Adrenal gland (tissue), 12 donors: ENCODE measurements around the gene REPS1. TPM values are rescaled to one million over a fixed set of nuclear protein-coding genes. Genes with fewer than 3 reads are reported as not detected.
A peak's percentile ranks its signal among the peaks of the same experiment; 100 is the strongest.

ENCODE experiments used
- DNase-seq, 7 donors: peaks; one replicate each; pipeline ENCODE4 v3.0.0-alpha.2; 2019 to 2020
- H3K27ac ChIP-seq, 5 donors: fragments of 200-600 bp; sonication (generic) in 4 of 5; 1 replicate in 3 of 5; 2 replicates in 2 of 5; pipeline versions ENCODE4 v1.5.1 to v1.8.0; 2016 to 2020; ENCODE audit warnings: mild to moderate bottlenecking in 1 of 5
- H3K27me3 ChIP-seq: fragments of 200-600 bp; 2 replicates; pipeline ENCODE4 v1.8.0; 2021
- H3K36me3 ChIP-seq, 2 donors: fragments of 200-600 bp; replicated peaks in 1 of 2; 1 replicate in 1 of 2; 2 replicates in 1 of 2; pipeline versions ENCODE4 v1.5.1 to v1.8.0; 2018 to 2022
- H3K4me1 ChIP-seq, 2 donors: fragments of 200-600 bp; replicated peaks in 1 of 2; 1 replicate in 1 of 2; 2 replicates in 1 of 2; pipeline versions ENCODE4 v1.5.1 to v1.8.0; 2018 to 2021
- H3K4me3 ChIP-seq, 4 donors: fragments of 200-600 bp; sonication (generic) in 3 of 4; one replicate each; pipeline ENCODE4 v1.5.1; 2016 to 2018
- H3K9me3 ChIP-seq, 3 donors: fragments of 200-600 bp; sonication (generic) in 1 of 3; replicated peaks in 1 of 3; 1 replicate in 2 of 3; 2 replicates in 1 of 3; pipeline versions ENCODE4 v1.5.1 to v1.8.0; 2016 to 2021
- CTCF ChIP-seq, 6 experiments: fragments of 450-650 bp in 4 of 6; fragments of 200-600 bp in 2 of 6; sonication (generic) in 1 of 6; IDR thresholded peaks; 1 replicate in 5 of 6; 2 replicates in 1 of 6; pipeline versions ENCODE4 v1.5.1 to v1.8.0; 2016 to 2021; ENCODE audit warnings: antibody characterized with exemption in 6 of 6, mild to moderate bottlenecking in 2 of 6, moderate library complexity in 1 of 6
- POLR2A ChIP-seq, 2 donors: fragments of 450-650 bp; IDR thresholded peaks; one replicate each; pipeline ENCODE4 v1.6.1; 2017; ENCODE audit warnings: antibody characterized with exemption in 2 of 2, mild to moderate bottlenecking in 2 of 2, moderate library complexity in 1 of 2
- WGBS, 4 donors: extraction: QIAGEN DNeasy Blood & Tissue Kit in 2 of 4; methylation state at CpG; one replicate each; pipeline versions ENCODE4 v1.1.5 to v1.1.7; 2013 to 2017; 5-methylcytosine and 5-hydroxymethylcytosine counted together
- intact Hi-C, 2 donors: fragments of 100-400 bp; cut with DNase I; formaldehyde crosslinking; loops; one replicate each; pipeline versions ENCODE4 v1.14.1 to v1.15.0; 2022 to 2023
- polyA plus RNA-seq, 3 donors: library from polyadenylated mRNA; stranded (reverse); fragments of 200-250 nt in 2 of 3; fragments of 350-450 nt in 1 of 3; fragmentation: Illumina TruSeq in 1 of 3; extraction: RNeasy Lipid Tissue Mini Kit (QIAGEN cat#74804) in 1 of 3; gene quantifications; one replicate each; pipeline ENCODE4 v1.2.3, GENCODE V29; 2013 to 2014
- total RNA-seq, 9 donors: library from RNA; depleted of rRNA in 4 of 9; stranded (reverse); fragments of >200 nt in 4 of 9; fragments of 120-200 nt in 1 of 9; fragmentation: NEBNext Ultra II Directional in 1 of 9; extraction: Animal tissue kit (Norgen Biotek cat#: 25700) in 1 of 9; gene quantifications; one replicate each; pipeline versions ENCODE4 v1.1.0 to v1.2.4, GENCODE V29; 2013 to 2023
- donor health status: healthy with polysubstance abuse.
- donor health status: Bipolar disorder and iron deficiency.
- donor health status: DM: yes; HTN: yes; CAD: no.
- donor health status: DM: no; HTN: no; CAD: no.
- donor health status: DM: no; HTN: no; CAD: no.
- donor health status: DM: yes; HTN: yes; CAD: no.

Gene REPS1
- total and polyA plus RNA-seq, 12 donors, result 19.1 to 36.8 (median 26.4) TPM

- peaks cover 8 to 17% of the 10 kb centered on the region in 2 donors for H3K4me1 ChIP-seq
- peak in 4 of 7 donors; percentile 14 to 61 (median 31) for DNase-seq
- TF ChIP-seq CTCF (IDR thresholded peaks at IDR 0.05) (no peak), POLR2A (IDR thresholded peaks at IDR 0.05) (no peak)
- intact Hi-C loops, result no loop called here
- WGBS, 4 donors, result 22 to 56% (median 51%) methylated on average over 5 of the region's 5 CpGs
- no peaks in the 10 kb centered on the region for H3K36me3 ChIP-seq
- H3K4me3 ChIP-seq, result no peak overlapping the region
- H3K27ac ChIP-seq, result no peak overlapping the region
- H3K9me3 ChIP-seq, result no peaks in the 10 kb centered on the region
- H3K27me3 ChIP-seq, result no peaks in the 10 kb centered on the region
These were observed 3.2 kb upstream of the REPS1 start for GRCh38 chr6:138991206-138991605.

- Histone ChIP-seq H3K9me3 (no peaks in the 10 kb centered on the region), H3K36me3 (no peaks in the 10 kb centered on the region), H3K27me3 (no peaks in the 10 kb centered on the region), H3K27ac (no peak overlapping the region), H3K4me1 (peaks cover 14 to 34% of the 10 kb centered on the region in 2 donors), H3K4me3 (no peak overlapping the region)
- WGBS, 4 donors, result 91 to 95% (median 94%) methylated on average over 5 of the region's 5 CpGs
- no peak for DNase-seq
- TF ChIP-seq POLR2A (IDR thresholded peaks at IDR 0.05) (no peak), CTCF (IDR thresholded peaks at IDR 0.05) (no peak)
- intact Hi-C loops, result loop anchor here in 1 of 2 donors (5.0 kb wide), 1 partner anchor 177 kb away; no protein-coding TSS in a partner anchor
These were observed 1.3 kb upstream of the REPS1 start for GRCh38 chr6:138989098-138989983.

GRCh38 chr6:138988469-138988834, 399 bp upstream of the REPS1 start:
- intact Hi-C loops, result loop anchor here in 1 of 2 donors (5.0 kb wide), 1 partner anchor 176 kb away; no protein-coding TSS in a partner anchor
- Histone ChIP-seq H3K4me1 (peaks cover 14 to 36% of the 10 kb centered on the region in 2 donors), H3K27ac (peak overlapping the region in 3 of 5 donors; percentile 82 to 95 (median 85)), H3K9me3 (no peaks in the 10 kb centered on the region), H3K27me3 (no peaks in the 10 kb centered on the region), H3K36me3 (no peaks in the 10 kb centered on the region), H3K4me3 (peak overlapping the region in 2 of 4 donors; percentile 77 to 100)
- whole genome bisulfite sequencing, 4 donors, result 3 to 7% (median 7%) methylated on average over 9 to 11 of the region's 11 CpGs
- TF ChIP-seq POLR2A (IDR thresholded peaks at IDR 0.05) (no peak), CTCF (IDR thresholded peaks at IDR 0.05) (peak in 3 of 6 experiments; percentile 5 to 40 (median 18))
- DNase-seq, result peak in 1 of 7 donors; percentile 56

- 0 to 1% (median 0%) methylated on average over 8 to 35 of the region's 35 CpGs for WGBS, 4 donors
- H3K4me1 ChIP-seq, result peaks cover 14 to 44% of the 10 kb centered on the region in 2 donors
- H3K27ac ChIP-seq, result peak overlapping the region in 3 of 5 donors; percentile 82 to 95 (median 85)
- TF ChIP-seq POLR2A (IDR thresholded peaks at IDR 0.05), result no peak
- no peak for TF ChIP-seq CTCF (IDR thresholded peaks at IDR 0.05)
- DNase-seq, result peak in 2 of 7 donors; percentile 37 to 57
- H3K36me3 ChIP-seq, result no peaks in the 10 kb centered on the region
- intact Hi-C loops, result loop anchor here in 1 of 2 donors (5.0 kb wide), 1 partner anchor 175 kb away; no protein-coding TSS in a partner anchor
- peak overlapping the region; percentile 19 to 100 (median 80) for H3K4me3 ChIP-seq
- no peaks in the 10 kb centered on the region for H3K9me3 ChIP-seq
- H3K27me3 ChIP-seq, result no peaks in the 10 kb centered on the region
These were observed 892 bp downstream of the REPS1 start for GRCh38 chr6:138987080-138987642.
